HG03108 (cell line): ENCODE results near the gene SEC61G.
A peak's percentile ranks its signal among the peaks of the same experiment; 100 is the strongest.

Source experiments
- ATAC-seq: cut with Tn5 transposase; IDR thresholded peaks from one replicate; pipeline ENCODE4 v1.9.1; 2021; ENCODE audit warnings: moderate library complexity; ENCODE audit not compliant: unreplicated experiment

The SEC61G gene

DNA sequence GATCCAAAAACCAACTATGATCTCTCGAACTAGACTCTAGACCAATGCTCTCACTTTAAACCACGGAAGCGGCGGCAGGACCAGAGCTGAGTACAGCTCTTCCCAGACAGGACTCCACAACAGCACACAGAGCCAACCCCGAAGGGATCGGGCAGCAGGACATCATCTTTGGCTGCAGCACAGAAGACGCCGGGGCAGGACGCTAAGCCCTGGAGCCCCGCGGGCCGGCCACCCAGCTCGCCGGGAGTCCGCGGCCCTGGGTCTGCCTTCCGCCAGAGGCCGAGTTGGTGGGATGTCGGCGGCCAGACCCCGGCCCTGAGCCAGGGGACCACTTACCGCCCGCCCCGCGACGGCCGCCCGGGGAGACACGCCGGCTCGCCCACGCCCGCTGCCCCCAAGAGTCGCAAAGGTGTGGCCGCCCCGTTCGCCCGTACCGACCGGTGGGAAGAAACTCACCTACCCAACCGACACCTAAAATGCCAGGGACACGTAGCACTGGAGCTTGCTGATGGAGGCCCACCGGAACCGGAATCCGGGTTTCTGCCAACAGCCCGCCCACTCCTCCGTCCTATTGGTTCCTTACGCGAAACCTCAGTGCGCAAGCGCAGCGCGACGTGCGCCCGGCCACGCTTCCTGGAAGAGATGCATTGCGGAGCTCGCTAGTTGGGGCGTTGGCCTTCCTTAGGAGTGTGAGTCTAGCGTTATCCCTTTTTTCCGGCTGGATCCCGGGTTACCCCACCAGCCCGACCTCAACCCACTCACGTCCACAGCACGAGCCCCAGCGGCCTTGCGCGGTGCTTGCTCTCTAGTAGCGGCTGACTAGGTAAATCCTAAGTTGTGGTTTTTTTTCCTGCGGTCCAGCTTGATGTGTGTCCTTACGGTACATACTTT, at the start of gene SEC61G:
Gene SEC61G (minus strand): TSS at position 510 of the 891 bp plus-strand sequence. CDS start 1,623 bp downstream, outside the sequence.
- ATAC-seq, result peak; percentile 96

DNA sequence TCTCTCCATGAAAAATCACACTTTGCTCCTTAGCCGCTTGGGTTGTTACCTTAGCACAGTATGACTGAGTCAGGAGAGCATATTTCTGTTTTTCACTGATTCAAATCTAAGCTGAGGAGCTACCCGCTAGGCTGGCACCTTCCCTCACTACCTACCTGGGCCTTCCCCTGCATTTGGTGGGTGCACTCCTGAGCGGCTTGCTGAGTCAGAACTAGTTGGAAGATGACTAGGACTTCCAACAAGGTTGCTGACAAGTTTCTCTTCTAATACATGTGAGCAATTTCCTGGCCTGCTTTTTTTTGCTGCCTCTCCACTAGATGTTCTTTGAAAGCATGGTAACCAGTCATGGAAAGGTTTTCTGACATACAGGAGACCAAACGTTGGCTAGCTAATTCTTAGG, 43.8 kb upstream of the SEC61G start:
- no peak for ATAC-seq

- ATAC-seq, result no peak
These were observed 43.1 kb upstream of the SEC61G start for GRCh38 chr7:54802114-54802513.

DNA sequence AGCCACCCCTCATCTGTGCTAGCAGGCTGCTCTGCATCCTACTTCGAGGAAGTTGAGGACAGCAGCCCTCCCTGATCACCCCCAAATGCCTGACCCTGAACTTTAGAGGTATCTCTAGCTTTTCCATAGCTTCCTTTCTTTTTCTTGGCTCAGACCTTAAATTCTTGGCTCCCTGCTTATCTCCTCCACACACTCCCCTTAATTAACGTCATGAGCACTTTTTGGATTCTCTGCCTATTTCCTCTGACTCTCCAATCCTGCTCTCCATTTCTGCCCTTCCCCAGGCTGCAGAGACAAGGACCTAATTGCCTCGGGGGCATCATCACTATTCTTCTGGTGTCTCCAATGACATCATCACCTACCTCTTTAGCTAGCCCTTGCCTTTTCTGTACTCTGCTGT, 40.8 kb upstream of the SEC61G start:
- ATAC-seq, result no peak

- no peak for ATAC-seq
These were observed 39.5 kb upstream of the SEC61G start for GRCh38 chr7:54798530-54798929.

DNA sequence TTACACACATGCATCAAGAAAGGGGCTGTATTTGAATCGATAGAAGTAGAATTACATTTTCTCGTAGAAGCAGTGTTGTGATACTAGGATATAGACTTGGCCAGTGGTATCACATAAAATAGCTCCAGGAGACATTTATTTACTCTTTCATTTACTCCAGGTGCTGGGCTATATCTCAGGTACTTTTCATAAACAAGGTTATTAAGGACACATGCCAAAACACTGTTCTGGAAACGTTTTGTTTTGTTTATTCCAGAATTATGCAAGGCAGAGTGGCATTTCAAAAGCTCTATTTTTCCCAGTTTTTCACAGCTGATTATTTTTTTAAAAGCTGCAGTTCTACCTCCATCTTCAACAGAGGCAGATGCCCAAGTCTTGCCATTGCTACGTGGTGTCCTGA, 37.8 kb upstream of the SEC61G start:
- ATAC-seq, result no peak

DNA sequence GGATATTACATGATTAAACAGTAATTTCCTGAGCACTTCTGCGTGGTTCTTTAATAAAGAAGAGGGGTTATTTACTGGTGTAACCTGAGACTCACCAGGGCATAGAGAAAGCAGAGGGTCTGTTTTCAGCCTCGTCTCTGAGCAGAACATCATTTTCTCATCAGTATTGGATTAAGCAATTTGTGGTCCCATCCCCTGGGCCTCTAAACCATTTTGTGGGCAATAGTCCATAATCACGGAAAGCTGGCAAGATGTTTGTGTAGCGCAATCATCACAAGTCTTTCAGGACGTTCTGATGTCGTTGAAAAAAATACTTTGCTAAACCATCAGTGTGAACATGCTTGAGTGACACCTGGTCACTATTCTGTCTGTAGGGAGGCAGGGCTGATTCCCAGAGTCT, 37.1 kb upstream of the SEC61G start:
- no peak for ATAC-seq

GRCh38 chr7:54792383-54792782, 33.4 kb upstream of the SEC61G start:
- ATAC-seq, result no peak

DNA sequence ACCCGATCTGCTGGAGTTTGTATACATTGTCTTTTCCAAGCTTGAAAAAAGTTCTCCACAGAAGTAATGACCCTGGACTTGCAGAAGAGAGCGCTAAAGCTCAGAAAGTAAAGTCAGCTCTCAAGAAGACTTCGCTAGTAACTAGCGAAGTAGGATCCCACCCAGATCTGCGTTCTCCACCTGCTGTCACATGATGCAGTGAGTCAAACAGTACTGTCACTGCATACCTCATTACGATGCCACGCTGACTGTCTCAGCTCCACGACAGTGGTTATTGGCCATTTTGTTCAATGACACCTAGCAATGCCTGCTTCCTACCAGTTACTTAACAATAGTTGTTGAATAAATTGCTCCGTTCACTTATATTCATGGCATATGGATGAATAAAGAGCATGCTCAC, 29.7 kb upstream of the SEC61G start:
- ATAC-seq, result no peak

GRCh38 chr7:54785261-54785660, 26.2 kb upstream of the SEC61G start:
- no peak for ATAC-seq

DNA sequence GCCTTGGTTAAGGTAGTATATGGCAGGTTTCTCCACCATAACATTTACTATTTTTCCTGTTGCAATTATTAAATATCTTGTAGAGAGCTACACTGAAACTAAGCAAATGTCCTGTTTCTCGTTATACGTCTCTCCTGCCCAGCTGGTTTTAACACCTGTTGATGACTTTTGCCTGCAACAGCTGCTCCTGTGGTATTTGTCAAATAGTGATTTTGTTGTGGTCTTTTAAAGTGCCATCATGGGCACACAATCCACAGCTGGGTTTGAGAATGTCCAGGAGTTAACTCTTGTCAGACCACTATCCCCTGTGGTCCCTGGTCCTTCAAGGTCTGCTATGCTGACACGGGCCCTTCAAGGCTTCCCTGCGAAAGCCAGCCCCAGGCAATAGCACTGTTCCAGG, 24.9 kb upstream of the SEC61G start:
- no peak for ATAC-seq

DNA sequence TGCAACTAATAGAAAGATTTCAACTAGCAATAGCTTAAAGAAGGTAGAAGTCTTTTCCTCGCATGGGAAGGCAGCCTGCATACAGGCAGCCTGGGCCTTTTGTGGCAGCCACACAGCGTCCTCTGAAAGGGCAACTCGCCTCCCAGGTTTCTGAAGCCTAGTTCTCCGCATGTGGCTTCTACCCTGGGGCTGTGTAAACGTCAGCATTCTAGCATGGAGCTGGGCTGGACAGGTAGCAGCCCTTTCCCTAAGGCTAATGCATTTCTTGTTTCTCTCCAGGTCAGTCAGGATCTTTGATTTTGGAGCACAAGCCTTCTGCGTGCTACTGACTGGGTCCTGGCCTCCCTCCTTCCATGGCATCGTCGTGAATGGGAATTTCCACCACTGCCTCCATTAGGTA, 23.8 kb upstream of the SEC61G start:
- ATAC-seq, result no peak

- no peak for ATAC-seq
These were observed 23.3 kb upstream of the SEC61G start for GRCh38 chr7:54782314-54782713.

- ATAC-seq, result no peak
These were observed 22.3 kb upstream of the SEC61G start for GRCh38 chr7:54781134-54781920.

DNA sequence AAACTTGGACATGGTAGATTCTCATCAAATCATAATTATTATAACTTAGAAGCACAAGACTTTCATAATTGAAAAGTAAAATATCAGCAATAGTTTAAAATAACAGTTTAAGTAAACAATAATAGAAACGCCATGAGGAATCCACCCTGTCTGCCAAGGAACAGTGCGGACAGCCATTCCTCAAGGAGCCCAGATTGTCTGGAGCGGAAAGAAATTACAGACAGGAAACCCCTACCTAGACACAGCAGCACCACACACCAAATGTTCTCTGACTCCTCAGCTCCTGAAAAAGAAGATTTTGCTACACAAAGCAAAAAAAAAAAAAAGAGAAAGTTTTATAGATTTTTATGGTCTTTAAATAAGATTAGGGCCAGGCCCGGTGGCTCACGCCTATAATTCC, 21.5 kb upstream of the SEC61G start:
- no peak for ATAC-seq

- ATAC-seq, result no peak
These were observed 19.9 kb upstream of the SEC61G start for GRCh38 chr7:54778696-54779540.

- no peak for ATAC-seq
These were observed 19.2 kb upstream of the SEC61G start for GRCh38 chr7:54778166-54778565.

GRCh38 chr7:54774785-54775740, 16.1 kb upstream of the SEC61G start:
- ATAC-seq, result no peak

DNA sequence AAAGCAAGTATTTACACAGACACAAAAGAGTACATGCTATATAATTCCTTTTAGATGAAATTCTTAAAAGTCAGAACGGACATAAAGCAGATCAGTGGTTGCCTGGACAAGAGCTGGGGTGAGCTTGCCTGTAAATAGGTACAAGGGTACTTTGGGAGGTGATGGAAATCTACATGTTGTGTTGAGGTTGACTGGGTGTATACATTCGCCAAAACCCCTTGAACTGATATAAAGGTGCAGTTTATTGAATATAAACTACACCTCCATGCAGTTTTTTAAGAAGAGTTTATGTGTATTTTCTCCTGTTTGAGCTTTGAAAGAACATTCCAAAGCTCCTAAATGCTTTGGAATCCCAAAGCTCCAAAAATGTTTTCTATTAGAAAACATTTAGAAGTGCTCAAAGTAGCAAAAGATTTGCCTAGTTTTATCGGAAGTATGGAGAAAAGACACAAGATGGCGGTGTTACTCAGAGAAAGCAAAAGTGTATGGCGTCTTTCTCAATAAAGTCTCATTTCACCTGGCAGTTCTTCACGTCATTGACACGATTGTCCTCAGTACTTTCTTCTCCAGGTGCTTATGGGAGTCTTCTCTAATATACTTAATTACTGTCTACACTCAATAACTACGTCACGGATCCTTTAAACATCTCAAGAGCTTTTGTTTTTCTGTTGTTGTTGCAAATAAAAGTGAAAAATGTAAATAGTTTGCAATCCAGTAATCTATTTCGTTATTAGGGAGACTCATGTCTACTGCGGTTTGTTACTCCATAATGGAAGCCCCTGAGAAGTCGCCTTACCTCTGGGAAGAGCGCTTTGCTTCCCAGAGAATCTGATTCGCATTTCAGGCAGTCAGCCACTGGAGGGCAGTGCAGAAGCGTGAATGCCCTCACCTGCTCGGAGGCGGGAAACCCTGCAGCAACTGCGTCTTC, 14.7 kb upstream of the SEC61G start:
- peak; percentile 87 for ATAC-seq
